ENCODE results near the gene ABI3BP.

Gene ABI3BP

DNA sequence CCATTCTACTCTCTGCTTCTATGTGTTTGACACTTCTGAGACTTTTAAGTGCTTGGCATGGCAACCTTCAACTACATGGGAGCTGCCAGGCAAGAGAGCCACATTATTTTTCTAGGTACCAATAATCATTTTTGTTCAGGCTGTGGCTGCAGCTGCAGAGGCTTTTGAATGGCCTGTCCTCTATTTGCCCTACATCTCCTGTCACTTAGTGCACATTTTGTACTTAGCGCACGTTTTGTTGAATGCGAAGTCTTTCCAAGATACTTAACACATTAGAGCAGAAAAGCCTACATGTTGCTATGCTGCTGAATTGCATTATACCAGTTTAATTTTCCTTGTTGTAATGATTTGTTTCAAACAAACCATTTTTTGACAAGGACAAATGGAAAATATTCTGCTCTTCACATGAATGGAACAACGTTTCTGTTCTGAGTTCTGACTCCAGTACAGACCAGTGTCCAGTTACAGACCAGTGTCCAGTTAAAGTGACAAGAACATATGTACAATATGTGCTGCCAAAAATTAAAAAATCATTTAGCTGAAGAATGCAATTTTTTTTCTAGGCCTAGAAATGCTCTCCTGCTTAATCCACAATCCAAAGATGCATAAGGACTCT lies 113.9 kb downstream of the ABI3BP start:
- DNase-seq: no peak

- DNase-seq: no peak
Measured at GRCh38 chr3:100877286-100877685, 115.9 kb downstream of the ABI3BP start.

DNA sequence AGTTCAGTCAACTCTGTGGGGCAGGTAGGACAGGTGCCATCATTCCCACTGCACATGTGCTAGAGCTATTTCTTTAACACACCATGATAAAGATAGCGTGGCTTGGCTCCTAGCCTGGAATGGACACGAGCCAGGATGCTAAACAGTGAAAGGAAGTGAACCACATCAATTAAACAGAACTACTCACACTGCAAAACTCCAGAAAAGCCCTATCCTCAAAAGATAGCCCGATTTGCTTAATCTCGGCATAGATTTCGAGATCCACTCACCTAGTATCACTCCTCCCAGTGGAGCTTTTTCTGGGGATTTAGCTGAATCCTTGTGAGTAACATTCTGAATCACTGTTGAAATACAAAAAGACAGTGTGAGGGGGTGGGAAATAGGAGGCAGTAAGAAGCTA lies 118.0 kb downstream of the ABI3BP start:
- no peak for DNase-seq

DNA sequence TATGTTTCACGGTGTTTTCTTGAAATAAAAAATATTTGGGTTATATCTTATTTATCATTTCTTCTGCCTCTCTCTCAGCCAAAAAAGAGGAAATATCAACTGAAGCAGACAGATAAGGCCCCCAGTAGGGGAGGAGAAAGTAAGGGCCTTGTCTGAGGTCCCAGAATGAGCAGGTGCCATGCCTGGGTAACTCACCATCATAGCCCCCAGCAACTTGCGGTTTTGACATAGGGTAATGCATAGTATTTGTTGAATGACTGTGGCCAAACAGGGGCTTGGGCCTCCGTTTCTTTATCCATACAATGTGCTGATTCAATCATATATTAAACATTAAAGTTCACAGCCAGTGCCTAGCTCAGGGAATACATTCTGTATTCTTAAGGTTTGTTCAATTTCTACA lies 119.6 kb downstream of the ABI3BP start:
- DNase-seq: no peak

DNA sequence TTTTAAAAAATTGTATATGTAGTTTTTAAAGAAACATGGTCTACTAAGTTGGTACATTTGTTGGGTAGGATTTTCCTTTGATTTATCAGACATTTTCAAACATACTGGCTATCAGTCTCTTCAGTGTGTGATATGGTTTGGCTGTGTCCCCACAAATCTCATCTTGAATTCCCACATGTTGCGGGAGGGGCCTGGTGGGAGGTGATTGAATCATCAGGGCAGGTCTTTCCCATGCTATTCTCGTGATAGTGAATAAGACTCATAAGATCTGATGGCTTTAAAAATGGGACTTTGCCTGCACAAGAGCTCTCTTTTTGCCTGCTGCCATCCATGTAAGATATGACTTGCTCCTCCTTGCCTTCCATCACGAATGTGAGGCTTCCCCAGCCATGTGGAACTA lies 121.9 kb downstream of the ABI3BP start:
- no peak for DNase-seq

GRCh38 chr3:100869787-100870186 lies 123.4 kb downstream of the ABI3BP start:
- no peak for DNase-seq

DNA sequence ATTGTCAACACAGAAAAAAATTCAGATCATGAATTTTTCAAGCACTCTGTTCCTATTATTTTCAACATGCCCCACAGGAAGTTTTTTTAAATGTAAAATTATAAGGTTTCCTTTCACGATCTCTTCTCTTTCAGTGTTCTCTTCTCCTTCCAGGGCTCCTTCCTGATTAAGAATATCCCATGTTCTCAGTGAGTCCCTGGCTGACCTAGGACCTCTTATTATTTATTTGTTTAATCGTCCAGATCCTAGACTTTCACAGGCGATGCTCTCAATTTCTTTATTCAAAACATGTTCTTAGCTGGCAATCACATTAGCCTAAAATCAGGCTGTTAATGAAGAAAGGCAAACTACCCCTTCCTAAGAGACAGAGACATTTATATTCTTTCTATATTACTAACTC lies 124.3 kb downstream of the ABI3BP start:
- no peak for DNase-seq

GRCh38 chr3:100868096-100868495 lies 125.1 kb downstream of the ABI3BP start:
- DNase-seq: no peak

DNA sequence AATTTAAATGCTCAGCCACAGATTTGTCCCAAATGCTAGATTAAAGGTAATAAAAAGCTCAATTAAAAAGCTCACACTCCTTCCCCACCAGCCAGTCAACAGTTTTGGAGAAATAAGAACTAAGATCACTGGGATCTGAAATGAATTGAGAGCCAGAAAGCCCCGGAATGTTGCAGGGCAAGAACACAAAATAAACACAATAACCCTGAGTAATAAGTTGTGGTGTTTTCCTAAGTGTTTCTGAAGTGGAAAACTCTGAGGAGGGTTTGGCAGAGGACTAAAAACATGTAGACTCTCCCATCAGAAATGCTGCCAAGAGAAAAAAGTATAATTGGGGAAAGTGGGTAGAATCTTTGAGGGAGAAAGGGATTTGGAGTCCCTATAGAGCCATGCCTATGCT lies 127.8 kb downstream of the ABI3BP start:
- no peak for DNase-seq

DNA sequence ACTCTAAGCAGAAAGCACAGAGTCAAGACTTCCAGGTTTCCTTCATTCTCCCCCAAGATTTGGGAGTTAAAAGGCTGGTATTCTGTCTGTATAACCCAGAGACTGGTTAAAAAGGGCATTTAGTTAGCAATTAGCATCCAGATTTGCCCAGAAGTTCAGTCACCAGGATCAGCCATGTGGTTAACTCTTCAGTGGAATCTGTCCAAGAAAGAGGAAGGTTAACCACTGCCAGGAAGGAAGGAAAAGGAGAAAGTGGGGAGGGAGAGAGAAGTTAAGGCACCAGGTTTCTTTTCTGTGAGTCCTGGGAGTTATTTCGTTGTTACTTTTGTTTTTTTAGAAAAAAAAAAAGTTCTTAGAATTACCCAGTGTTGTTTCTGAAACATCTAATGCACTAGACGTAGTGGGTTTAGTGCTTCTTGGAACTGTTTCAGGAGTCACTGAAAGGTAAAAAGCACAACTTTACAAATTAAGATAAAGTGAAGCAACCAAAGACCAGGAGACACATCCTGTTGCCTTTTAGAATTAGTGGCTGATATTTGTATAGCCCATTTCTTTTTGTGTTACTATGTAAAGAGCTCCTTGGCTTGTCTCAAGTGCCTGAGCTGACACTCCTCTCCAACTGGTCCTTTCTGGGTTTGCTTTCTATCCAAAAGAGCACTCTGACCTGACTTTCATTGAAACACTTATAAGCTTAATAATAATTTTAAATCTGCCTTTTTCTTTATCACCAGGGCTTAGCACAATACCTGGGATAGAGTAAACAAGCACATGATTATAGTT lies 128.6 kb downstream of the ABI3BP start:
- DNase-seq: no peak

- no peak for DNase-seq
Measured at GRCh38 chr3:100857863-100858262, 135.4 kb downstream of the ABI3BP start.

- DNase-seq: no peak
Measured at GRCh38 chr3:100856821-100857220, 136.4 kb downstream of the ABI3BP start.

DNA sequence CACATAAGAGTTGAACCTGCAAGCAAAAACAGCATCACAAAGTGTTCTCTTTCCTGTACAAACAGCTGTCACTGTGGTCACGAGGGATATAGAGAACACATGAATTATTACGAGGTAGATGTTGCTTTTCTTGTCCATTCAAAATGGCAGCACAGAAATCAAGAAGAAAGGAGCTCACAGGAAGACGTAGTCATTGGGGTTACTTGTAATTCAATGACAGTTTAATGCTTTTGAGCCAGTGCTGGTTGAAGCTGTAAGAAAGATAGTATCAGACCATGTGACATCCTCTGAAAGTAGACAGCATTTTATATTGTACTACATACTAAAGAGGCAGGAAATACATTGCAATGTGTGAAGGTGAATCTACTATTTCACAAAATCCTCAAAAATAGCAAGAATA lies 140.4 kb downstream of the ABI3BP start:
- DNase-seq: no peak

DNA sequence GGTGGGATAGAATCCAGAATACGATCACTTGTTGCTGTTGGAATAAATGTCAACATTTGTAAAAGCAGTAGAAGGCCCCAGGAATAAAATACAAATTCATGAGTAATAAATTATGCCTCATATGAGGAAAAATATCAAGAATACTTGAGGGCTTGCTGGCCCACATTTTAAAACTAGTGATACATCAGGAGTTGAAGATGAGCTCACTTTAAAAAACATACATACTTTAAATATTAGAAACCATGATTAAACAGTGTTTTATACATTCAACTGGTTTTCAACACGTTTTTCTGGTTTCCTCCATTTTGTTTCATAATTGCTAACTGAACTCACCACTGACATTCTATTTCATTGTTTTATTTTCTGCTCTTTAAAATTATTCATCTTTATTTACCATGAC lies 142.5 kb downstream of the ABI3BP start:
- DNase-seq: no peak

GRCh38 chr3:100850156-100850555 lies 143.1 kb downstream of the ABI3BP start:
- DNase-seq: no peak

DNA sequence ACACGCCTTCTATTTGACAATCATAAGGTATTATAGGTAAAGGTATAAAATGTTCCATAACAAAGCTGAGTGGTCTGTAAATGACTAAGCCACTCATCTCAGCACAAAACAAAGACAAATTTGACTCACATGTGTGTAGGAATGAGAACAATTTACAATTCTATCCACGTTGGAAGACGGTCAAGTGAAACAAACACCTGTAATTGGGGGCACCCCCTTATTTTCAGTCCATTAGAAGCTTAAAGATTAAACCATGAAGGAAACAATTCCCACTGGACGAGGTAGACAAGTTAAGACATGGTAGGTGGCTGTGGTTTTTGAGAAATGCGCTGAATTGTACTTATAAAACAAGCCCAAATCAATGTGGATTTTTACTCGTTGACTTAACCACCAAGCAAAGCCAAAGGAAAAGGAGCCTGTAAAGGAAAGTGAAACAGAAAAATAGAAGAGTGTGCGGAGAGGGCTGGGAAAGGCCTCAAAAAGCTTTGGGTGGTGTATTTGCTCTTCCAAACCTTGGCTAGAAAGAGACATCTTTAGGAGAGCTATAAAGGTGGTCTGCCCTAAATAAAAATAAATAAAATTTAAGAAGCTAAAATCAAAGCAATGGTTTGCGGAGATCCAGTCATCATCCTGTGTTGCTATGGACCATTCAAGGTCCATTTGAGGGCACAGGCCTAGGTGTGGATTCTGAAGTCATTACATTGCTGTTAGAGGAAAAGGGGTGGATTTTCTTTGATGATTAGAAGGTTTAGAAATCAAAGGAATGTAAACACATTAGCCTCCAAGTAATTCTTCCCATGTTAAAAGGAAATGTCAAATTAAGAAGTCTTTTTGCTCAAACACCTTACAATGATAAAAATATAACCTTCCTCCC lies 148.9 kb downstream of the ABI3BP start:
- no peak for DNase-seq

GRCh38 chr3:100838157-100838556 lies 155.1 kb downstream of the ABI3BP start:
- DNase-seq: no peak

DNA sequence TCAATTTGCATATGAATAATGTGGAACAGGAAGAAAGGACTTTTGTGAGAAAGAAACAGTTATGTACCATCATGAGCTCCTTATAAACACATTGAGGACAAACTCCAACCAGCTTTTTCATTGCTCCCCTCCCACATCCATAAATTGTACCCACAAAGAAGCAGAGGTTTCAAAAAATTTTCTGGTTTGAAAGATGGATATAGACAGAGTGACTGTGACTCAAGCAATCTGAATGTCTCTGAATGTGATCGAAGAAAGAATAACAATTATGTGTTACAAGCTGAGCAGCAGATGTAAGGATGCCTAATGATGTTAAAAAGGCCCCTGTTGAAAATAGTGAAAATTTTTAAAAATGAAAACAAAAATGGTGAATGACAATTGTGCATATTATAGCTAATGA lies 156.6 kb downstream of the ABI3BP start:
- DNase-seq: no peak

DNA sequence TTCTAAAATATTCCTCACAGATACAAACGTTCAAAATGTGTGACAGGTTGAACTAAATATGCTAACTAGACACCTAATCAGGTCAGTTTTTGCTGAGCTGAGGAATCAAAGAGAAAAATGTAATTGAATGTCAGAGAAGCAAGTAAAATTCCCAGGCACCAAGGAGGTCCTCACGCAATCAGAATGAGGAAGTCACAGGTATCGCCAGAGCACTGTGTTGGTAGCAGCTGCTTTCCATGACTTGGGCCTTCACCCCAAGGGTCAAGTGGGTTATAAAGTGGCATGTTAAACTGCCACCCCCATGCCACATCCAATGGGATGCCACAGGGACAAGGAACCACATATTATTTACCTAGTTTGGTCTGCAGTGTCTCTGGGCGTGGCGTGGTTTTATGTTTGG lies 158.9 kb downstream of the ABI3BP start:
- DNase-seq: no peak

- DNase-seq: no peak
Measured at GRCh38 chr3:100833483-100833882, 159.7 kb downstream of the ABI3BP start.

GRCh38 chr3:100831629-100832028 lies 161.6 kb downstream of the ABI3BP start:
- no peak for DNase-seq

- no peak for DNase-seq
Measured at GRCh38 chr3:100830931-100831330, 162.3 kb downstream of the ABI3BP start.

GRCh38 chr3:100825574-100825973 lies 167.6 kb downstream of the ABI3BP start:
- no peak for DNase-seq

DNA sequence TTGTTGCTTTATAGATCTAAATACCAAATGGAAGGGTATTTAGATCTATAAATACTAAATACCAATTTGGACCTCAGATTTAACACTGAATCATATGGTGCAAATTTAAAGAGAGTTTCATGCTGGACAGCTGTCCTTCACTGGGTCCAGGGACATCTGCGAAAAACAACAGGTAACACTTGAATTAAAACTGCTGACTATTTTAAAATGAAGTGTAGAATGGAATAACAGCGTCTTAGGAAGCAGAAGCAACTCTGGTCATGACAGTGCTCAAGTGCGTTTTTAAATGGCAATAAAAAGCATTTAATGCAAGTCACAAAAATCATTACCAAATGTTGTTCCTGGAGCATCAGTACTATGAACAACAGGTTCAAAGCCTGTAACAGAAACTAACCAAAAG lies 177.6 kb downstream of the ABI3BP start:
- DNase-seq: no peak

All from activated CD4-positive, alpha-beta T cell treated with anti-CD3 and anti-CD28 coated beads for 4 hours (primary cell).